T follicular helper cell (primary cell): ENCODE measurements around the gene RALGAPB.
"Not testable (repeated sequence)": the region's sequence is repeated elsewhere in the genome, so short reads cannot be mapped to it uniquely, and the experiment has no call there.

Experiments used
- DNase-seq: peaks from one replicate; pipeline ENCODE4 v3.0.0-alpha.2; 2020; ENCODE audit warnings: low read depth
- total RNA-seq, 2 experiments: gene quantifications; one replicate each; lab custom pipeline; 2026; lab: John Stamatoyannopoulos, UW

Gene RALGAPB
- 125 to 188 reads per million in 2 experiments for total RNA-seq

DNA sequence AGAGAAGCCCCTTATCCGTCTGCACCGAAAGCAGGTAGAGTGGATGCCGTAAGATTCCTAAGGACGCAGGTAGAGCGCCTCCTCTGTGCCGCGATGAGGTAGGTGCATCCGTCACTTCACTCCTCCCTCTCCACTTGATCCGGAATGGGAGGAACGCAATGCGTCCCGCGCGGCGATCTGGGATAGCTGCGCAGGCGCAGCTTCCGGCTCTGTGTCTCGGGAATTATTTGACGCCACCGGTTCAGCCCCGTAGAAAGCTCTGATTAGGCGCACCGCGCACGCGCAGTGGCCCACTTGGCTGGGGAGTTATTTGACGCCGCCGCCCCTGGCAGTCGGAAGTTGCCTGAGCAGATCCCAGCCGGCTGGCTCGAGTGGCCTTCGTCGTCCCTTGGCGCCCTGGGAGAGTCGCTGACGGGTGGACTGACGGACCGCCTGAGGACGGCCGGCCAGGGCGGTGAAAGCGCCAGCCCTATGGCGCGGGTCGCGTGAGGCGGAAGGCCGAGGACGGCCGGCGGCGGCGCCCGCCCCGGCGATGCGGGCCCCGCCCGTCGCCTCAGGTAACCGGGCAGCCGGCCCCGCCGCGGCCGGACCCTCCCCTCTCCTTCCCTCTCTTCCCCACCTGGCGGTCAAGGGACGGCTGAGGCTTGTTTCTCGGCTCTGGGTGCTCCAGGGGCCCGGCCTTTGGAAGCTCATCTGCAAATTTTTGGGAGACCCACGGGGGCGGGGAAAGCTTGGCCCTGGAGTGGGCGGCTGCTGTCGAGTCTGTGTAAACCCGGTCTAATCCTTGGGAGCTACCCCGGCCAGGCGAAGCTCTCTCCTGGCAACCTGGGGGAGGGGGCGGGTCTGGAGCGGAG, at the start of gene RALGAPB:
Gene RALGAPB (plus strand): TSS at position 331 of the 854 bp plus-strand sequence. CDS start 15,590 bp downstream, outside the sequence.
- peak; percentile 98 for DNase-seq

DNA sequence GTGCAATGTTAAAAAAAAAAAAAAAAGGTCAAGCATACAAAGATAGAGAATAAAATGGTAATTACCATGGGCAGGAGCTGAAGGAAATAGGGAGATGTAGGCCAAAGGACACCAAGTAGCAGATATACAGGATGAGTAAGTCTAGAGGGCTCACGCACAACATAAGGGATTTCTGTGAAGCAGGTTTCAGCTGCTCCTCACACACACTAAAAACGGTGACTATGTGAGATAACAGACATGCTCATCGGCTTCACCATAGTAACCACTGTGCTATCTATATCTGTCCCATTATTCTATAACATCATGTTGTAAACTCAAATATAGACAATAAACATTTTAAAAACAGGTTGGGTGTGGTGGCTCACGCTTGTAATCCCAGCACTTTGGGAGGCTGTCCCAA, 49.1 kb upstream of the RALGAPB start:
- DNase-seq: no peak

DNA sequence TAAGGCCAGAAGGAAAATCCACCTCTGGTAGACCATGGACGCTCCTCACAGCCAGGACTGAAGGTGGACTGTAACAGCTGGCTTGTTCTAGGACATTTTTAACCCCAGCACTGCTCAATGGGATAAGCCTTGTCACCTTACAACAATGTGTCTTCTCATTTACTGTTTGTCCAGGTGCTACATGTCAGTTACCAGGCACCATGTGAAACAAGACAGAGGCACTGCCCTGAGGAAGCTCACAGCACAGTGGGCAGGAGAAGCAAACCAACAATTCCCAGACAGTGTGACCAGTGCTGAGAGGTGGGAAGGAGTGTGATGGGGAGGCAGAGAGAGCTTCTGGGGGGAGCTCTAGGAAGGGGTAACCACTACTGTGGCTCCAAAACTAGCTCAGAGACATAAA, 48.2 kb upstream of the RALGAPB start:
- DNase-seq: no peak

DNA sequence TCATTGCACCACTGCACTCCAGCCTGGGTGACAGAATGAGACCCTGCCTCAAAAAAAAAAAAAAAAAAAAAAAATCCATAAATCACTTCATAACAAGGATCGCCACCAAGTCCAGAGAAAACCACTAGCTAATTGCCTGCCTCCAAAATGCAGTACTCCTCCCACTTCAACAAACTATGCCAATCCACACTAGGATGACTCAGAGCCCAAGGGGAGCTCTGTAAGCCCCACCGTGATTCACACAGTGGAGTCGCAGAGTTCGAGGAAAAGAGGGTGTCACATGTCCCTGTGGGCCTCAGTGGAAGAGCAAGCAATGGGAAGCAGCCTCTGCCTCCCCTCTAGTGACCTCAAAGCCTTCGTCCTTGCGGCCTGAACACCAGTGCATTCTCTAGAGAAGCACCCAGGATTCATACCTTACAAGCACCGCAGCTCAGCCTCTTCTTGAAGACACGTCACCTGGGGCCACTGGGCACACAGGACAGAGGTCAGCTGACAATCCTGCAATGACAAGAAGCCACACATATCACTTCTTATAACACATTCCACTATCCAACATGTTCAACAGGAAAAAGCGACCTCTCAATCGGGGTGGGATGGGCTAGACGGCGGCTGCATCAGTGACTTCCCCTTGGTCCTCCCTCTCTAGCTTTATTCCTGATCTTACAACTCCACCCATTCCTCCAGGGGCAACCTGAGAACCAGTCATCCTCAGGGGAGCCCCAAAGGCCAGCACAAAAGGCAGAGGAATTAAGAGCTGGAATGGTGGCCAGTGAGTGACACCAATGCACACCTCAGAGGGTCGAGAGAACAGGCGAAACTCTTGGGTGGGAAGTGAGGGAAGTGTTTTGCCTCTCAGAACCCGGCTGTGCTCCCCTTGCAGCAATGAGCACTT, 46.4 kb upstream of the RALGAPB start:
- DNase-seq: no peak

DNA sequence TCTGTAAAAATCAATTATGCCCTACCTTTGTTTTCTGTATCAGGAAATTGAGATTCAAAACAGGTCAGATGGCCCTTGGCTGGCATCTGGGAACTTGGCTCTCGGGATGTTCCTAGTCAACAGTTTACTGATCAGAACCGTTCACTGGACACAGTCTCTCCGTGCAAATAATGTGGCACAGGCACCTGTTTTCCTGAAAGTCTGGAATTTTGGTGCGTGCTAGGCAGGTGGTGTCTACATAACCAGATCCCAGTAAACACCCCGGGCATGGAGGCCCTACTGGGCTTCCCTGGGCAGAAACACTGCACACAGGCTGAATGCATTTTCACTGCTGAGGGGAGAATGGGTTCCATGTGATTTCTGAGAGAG, 45.0 kb upstream of the RALGAPB start:
- DNase-seq: no peak

DNA sequence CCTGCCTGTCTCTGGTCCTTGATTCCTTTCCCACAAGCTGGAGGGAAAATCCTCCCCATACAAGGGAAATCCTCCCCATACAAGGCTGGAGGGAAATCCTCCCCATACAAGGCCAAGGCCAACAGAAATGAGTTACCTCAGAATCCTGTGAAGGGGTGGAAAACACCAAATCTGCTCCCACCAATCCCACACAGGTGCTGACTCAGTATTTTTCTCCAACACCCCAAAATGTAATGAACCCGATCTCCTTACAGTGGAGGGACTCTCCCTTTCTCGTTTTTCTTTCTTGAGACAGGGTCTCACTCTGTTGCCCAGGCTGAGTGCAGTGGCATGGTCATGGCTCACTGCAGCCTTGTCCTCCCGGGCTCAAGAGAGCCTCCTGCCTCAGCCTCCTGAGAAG, 43.8 kb upstream of the RALGAPB start:
- DNase-seq: no peak

DNA sequence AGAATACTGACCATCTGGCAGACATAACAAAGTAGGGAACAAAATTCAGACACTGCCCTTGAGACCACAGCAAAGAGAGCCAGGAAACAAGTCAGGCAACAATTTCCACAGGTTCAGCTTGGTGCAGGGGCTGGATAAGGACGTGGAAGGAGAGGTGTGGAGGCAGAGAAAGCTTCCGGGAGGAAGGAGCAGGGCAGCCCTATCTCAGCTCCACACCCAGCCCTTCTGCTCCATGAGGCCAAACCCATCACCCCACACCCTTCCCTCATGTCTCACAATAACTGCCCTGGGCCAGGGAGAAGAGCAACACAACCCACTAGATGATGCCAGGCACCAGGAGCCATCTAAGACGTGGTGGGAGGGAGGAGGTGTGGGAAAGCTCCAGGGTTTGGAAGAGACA, 43.3 kb upstream of the RALGAPB start:
- DNase-seq: no peak

DNA sequence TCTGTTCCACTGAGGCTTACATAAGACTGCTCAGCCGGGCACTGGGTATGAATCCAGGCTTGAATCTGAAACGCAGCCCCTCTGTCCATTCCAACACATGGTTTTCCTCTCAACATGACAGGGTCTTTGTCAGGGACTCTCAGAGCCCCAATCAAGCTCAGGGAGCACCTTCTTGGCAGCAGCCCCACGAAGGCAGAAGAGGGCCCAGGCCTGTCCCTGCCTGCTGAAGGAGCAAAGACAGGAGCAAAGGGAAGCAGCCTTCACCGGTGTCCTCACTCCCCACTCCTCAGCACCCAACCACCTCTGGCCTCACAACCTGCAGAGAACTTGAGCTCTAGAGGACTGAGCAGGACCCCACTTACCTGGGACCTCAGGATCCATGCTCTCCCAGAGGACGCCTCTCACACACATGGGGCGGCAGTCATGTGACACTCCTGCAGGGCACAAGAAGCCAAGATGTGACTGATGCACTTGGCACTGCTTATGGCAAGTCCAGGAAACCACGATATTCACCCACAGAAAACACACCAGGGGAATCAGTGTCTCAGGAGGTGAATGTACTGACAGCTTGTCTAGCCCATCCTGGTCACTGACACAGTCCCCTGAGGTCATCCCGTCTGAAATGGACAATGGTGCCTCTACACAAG, 41.8 kb upstream of the RALGAPB start:
- DNase-seq: no peak

DNA sequence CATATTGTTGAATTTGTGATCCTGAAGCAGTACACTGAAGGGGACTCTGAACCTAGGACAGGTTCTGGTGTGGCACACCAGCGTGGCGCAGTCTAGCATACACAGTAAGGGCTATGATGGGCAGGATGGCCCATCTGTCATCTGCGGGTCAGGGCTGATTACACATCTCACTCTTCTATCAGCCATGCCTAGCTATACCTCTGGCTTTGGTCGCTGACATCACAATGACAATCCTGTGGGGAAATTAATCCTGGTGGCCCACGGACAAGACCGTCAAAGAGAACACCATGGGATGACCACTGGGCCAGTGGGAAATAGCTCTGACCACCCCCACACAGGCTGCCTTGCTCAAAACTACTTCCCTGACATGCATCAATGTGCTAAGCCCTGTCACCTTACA, 40.4 kb upstream of the RALGAPB start:
- no peak for DNase-seq

DNA sequence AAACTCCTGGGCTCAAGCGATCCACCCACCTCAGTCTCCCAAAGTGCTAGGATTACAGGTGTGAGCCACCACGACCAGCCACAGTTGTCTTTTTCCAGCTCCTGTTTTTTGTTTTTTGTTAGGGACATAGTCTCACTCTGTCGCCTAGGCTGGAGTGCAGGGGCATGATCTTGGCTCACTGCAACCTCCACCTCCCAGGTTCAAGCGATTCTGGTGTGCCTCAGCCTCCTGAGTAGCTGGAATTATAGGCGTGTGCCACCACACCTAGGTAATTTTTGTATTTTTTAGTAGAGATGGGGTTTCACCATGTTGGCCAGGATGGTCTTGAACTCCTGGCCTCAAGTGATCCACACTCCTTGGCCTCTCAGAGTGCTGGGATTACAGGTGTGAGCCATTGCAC, 39.8 kb upstream of the RALGAPB start:
- not testable (repeated sequence) for DNase-seq

DNA sequence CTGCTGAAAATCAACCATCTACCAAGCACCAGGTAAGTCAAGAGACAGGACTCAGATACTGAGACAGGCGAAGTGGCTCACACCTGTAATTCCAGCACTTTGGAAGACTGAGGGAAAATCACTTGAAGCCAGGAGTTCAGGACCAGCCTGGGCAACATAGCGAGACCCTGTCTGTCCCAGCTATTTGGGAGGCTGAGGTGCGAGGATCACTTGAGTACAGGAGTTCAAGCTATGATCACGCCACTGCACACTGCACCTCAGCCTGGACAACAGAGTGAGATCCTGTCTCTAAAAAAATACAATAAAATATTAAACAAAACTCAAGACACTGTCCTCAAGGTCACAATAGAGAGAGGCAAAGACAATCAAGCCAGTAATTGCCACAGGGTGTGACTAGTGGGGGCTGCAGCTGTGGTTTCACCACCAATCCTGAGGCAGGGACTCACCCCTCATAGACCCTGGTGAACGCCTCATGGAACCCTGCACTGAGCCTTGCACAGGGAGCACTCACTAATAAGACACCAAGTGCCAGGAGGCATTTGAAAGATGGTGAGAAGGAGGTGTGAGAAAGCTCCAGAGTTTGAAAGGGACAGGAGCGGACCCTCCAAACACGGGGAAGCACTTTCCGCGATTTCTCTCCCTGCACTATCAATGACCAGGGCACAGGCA, 39.2 kb upstream of the RALGAPB start:
- no peak for DNase-seq

DNA sequence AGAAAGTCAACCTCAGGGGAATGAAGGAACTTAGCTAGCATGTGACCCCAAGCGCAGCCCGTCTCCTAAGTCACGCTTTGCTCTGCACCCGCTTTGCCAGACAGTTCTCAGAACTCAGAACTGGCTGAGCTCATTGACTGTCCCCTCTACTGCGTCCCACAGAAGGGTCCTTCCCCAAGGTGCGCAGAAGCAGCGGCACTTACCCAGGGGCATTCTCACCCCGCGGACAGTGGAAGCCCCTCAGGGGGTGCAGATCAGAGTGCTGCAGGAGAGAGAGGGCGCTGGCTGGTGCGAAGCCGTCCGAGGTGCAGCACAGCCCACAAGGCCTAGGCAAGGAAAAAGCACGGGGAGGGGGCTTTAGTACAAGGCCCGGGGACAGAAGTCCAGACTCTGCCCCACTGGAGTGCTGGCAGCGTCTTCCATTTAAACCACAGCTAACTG, 38.3 kb upstream of the RALGAPB start:
- no peak for DNase-seq

DNA sequence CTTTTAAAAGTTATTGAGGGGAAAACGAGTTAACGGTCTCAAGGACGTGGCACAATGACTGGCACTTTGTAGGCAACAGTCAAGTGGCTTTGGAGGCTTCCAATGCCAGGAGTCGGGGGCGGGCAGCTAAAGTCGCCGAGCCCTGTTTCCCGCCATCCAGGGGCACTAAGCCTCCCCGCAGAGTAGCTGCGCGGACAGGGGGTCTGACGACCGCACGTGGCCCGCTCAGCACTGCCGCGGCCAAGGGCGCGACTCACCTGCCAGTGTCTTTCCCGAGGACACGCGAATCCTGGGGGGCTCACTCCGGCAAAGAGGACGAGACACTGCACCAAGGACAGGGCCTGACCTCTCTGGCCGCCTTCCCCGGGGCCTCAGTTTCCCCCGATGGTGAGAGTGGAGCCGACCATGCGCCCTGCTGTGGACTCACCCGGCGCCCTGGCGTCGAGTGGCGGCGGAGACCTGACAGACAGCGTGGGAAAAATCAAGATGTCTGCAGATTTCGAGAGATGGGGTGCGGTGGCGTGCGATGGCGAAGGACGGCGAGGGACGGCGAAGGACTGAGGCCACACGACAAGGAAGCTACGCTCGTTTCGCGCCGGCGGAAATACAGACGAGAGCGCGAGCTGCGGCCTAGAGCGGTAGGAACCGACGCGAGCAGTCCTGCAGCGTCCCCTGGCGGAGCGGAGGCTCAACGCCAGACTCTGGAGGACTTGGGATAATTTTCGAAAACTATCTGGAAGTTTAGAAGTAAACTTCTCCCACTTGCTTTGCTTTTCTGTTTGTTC, 37.7 kb upstream of the RALGAPB start, which contains the start of gene SNHG17:
Gene SNHG17 (minus strand): TSS at position 559 of the 785 bp plus-strand sequence.
- peak; percentile 83 for DNase-seq

DNA sequence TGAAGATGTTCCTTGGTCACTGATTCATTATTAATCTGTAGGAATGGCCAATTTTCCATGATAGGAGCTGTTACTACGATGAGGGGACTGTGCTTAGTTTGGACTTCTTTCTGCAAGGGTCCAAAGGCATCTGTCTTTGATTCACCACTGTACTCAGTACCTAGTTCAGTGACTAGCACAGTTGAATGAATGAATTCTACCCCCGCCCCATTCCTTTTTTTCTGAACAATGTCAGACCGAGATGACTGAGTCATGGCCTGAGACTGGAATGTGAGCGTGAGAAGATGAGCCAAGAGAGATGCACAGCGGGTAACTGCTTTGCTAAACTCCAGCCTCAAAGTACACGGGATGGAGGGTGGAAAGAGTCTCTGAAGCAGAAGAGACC, 37.1 kb upstream of the RALGAPB start:
- DNase-seq: no peak

DNA sequence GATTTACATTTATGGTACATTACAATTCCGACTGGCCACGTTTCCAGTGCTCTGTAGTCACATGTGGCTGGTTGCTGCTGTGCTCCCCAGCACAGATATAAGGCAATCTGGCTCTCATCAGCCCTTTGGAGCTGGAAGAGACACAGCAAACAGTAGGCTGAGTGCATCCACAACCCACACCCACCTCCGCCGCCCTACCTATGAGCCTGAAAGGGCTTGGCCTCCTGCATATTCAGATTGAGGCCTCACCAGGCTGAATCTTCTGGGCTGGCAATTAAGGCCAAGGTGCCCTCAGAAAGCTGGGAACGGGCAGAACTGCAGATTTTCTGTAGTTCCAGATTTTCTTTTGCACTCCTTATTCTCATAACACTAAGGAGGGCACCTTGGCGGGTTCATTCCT, 34.8 kb upstream of the RALGAPB start:
- no peak for DNase-seq

DNA sequence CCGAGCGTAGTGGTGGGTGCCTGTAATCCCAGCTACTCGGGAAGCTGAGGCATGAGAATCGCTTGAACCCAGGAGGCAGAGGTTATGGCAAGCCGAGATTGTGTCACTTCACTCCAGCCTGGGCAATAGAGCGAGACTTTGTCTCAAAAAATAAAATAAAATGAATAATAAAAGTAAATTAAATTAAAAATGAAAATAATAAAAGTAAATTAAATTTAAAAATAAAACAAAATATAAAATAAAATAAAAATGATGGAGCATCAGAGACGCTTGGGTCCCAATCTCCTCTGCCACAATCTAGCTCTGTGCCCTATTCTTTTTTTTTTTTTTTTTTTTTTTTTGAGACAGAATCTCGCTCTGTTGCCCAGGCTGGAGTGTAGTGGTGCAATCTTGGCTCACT, 31.5 kb upstream of the RALGAPB start:
- DNase-seq: not testable (repeated sequence)

DNA sequence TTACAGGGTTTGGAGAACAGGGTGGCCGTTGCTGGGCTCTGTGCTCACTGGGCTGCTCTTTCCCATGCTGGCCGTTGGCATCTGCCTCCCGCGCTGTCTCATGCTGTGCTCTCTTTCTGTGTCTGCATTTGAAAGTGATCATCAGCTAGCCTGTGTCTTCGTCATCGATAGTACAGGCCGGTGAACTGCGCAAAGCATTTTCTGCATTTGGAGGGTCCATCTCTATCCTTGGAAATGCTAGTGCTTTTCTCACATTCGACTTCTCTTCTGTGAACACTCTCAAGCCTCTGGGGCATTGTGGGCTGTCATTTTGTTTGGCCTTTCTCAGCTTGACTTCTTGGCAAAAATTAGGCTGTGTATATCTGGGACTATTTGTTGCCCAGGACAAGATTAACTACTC, 30.7 kb upstream of the RALGAPB start:
- DNase-seq: no peak

DNA sequence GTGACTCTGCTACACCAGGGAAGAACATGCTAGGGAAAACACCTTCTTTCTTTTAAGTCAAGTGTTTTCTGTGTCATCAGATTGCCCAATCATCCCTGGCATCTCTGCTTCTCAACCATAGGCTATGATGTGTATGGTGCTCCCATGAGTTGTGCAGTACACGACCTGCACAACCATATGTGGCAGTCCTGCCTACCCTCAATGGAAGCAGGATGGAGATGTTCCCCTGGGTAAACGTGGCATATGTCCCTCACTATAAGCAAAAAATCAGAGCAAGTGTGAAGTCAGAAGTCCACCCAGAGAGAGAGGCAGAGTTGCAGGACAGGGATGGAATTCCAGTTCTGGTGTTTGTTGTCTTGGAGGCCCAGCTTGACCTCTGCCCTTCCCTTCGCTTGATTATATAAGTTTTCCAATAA, 27.3 kb upstream of the RALGAPB start:
- DNase-seq: no peak

DNA sequence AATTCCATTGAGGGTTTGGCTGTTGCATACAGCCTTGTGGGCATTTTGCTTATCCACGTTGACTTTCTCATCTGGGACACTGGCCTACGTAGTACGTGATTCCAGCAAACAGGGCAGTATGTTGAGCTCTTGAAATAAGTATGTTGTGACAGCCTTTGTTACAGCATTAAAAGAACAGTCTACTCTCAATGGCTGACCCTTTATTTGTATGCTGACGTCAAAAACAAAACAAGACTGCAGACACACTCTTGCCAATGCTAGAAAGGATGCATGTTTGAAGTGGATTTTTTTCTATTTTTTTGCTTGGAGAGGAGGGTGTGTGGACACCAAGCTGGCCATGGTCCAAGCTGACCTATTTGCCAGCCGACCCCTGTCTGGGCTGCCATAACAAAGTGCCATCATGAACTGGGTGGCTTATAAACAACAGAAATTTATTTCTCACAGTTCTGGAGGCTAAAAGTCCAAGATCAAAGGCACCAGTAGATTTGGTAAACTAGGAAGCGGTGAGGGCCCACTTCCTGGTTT, 26.7 kb upstream of the RALGAPB start:
- no peak for DNase-seq

DNA sequence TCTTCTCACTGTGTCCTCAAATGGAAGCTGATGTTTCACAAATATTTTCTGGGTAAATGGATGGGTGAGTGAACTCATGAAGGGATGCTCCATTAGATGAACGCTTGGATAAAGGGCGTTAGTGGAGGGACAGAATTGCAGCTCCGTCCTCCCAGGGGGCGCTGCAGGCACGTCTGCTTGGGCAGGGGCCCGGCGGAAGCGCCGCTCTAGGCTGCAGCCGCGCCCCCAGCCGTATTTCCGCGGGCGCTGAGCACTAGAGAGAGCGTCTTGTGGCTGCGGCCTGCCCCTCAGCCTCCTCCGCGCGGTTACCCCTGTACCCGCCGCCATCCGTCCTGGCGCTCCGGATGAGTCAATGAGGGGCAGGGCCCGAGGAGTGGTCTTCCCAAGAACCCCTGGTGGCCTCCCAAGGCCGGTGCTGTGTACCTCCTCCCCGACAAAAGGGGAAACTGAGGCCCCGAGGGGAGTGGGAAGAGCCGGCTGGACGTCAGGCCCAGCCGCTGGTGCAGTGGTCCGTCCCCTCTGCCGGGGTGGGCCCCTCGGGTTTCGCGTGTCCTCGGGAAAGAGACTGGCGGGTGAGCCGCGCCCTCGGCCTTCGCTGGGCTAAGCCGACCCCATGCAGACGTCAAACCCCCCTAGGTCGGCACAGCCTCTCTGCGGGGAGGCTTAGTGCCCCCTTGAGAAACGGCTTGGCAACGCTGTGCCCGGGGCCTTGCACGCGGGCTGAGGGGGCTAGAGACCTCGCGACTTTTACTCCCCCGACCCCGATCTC, 26.0 kb upstream of the RALGAPB start:
- peak; percentile 89 for DNase-seq
